ENCODE results near the gene ZFP92. TPM values are rescaled to one million over a fixed set of nuclear protein-coding genes. Genes with fewer than 3 reads are reported as not detected.

Gene ZFP92, protein sequence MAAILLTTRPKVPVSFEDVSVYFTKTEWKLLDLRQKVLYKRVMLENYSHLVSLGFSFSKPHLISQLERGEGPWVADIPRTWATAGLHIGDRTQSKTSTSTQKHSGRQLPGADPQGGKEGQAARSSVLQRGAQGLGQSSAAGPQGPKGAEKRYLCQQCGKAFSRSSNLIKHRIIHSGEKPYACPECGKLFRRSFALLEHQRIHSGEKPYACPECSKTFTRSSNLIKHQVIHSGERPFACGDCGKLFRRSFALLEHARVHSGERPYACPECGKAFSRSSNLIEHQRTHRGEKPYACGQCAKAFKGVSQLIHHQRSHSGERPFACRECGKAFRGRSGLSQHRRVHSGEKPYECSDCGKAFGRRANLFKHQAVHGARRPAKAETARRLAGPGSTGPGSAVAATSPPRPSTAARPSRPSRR
- 0.29 and 0.71 TPM in 2 replicates for total RNA-seq

DNA sequence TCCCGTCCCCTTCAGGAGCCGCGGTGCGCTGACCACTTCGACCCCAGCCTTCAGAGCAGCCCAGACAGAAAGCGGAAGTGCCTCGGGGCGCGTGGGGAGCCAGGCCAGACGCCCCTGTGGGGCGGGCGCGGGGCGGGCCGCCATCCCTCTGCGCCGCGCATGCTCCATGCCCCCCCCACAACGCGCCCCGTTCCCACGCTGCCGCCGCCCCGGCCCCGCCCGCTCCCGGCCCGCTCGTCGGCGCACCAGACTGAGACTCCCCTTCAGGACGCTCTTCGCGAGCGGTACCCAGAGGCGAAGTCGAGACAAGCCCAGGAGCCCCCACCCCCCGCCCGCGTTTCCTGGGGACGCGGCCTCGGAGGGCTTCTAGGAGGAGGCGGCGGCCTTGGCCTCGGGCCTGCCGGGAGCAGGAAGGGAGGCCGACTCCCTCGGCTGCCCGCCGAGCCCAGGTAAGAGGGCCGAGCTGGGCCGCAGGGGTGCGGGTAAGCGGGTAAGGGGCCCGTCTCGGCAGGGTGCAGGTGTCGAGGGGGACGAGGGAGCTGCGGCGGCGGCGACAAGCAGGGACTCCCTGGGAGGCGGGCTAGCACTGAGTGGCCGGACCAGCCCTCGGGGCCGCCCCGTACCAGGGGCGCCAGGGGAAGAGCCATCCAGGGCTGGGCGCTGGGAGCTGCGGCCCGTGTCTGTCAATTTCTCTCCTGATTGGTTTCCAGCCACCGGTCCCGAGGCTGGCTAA, at the start of gene ZFP92:
Gene ZFP92, plus strand, starts transcription at position 218 of the 733 bp plus-strand sequence. CDS start 6,851 bp downstream, outside the sequence.

DNA sequence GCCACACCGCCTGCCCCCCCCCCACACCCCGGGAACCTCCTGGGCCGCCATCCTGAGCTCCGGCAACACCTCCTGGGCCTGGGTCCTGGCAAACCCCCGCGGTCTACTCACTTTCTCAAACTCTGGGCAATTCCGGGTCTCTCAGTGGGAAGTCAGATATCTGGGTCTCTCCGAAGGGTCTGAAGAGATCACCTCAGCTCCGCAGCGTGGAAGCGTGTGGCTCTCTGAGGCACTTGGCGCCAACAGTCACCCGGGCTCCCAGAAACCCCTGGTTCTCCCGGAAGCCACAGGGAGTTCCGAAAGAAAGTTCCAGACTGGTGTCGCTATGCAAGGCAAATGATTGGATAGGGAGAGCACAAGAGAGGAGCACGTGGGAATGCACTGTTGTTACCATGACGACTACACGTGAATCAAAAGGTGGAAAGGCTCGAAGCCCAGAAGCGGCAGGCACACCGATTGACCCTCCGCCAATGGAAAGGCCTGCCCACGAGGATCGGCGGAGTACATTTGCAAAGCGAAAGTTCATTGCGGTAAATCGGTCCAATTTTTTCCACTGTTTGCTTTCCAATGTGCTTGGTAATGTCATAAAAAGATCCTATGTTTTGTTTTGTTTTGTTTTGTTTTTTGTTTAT, 10.0 kb upstream of the ZFP92 start, which contains the start of gene PNMA6E:
Gene PNMA6E, minus strand, starts transcription at position 218 of the 632 bp plus-strand sequence. CDS start 2,501 bp downstream, outside the sequence.

DNA sequence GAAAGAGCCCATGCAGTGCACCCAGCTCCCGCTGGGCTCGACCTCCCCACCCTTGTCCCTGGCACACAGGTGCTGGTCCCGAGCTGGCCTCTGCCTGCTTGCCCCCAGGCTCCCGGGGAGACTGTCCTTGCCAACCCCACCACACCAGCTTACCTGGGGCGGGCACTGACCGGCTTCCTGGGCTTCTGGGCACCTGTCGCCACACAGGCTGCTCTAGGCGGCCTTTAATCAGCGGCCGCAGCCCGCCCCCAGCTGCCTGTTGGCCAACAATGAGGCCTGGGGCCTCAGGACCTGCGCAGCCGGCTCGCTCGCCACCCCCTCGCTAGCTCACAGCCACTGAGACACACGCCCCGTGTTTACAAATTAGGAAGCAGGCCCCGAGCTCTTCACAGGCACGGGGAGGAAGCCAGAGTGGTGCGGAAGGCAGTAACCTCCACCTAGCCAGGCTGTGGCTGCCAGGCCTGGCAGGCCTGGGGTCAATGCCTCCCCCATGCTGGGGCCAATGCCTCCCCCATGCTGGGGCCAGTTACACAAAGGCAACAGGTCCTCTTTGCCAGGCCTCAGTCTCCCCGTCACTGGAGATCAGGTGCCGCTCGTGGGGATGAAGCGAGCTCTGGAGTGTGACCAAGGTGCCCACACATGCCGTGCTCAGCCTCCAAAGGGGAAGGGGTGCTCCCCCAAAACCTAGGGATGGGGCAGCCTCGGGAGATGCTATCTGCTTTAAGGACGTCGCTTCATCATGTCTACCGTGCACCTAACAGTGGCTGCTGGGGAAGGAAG, 34.8 kb downstream of the ZFP92 start, which contains the start of gene TREX2:
Gene TREX2, minus strand, starts transcription at position 201 of the 780 bp plus-strand sequence. CDS start 626 bp downstream, outside the sequence.

Other genes with a start within 250 kb of the ZFP92 start
- not detected in 2 replicates for gene MAGEA1, start 232.2 kb upstream of the ZFP92 start, total RNA-seq
- gene PNMA6F, start 89.7 kb upstream of the ZFP92 start, total RNA-seq = not detected in 2 replicates
- 4.9 and 5.1 TPM in 2 replicates for gene ZNF275, start 77.3 kb upstream of the ZFP92 start, total RNA-seq
- gene PNMA6E, start 10.1 kb upstream of the ZFP92 start, total RNA-seq = not detected in 2 replicates
- not detected in 2 replicates for gene TREX2, start 34.6 kb downstream of the ZFP92 start, total RNA-seq
- gene HAUS7, start 59.1 kb downstream of the ZFP92 start, total RNA-seq = 37.2 and 51.6 TPM in 2 replicates
- gene BGN, start 83.5 kb downstream of the ZFP92 start, total RNA-seq = 3.2 and 4.3 TPM in 2 replicates
- gene ATP2B3, start 106.2 kb downstream of the ZFP92 start, total RNA-seq = not detected in 2 replicates
- gene CCNQ, start 187.7 kb downstream of the ZFP92 start, total RNA-seq = 39.2 and 46.8 TPM in 2 replicates
- 0.29 and 0.35 TPM in 2 replicates for gene DUSP9, start 235.7 kb downstream of the ZFP92 start, total RNA-seq